Mesenchymal stem cell (in vitro differentiated cells and primary cell): ENCODE data around the gene PDE1A.

Source experiments
- DNase-seq: peaks from one replicate; pipeline ENCODE4 v3.0.0-alpha.2; 2013
- H2AFZ ChIP-seq: one replicate; pipeline ENCODE4 v1.6.1; 2013; ENCODE audit warnings: low read depth, mild to moderate bottlenecking, control low read depth, inconsistent platforms, low read length, moderate library complexity
- H2AK5ac ChIP-seq: 2 replicates; pipeline ENCODE4 v1.6.1; 2013; ENCODE audit warnings: low read length, moderate library complexity, mild to moderate bottlenecking, inconsistent platforms; ENCODE audit not compliant: severe bottlenecking
- H2BK120ac ChIP-seq: one replicate; pipeline ENCODE4 v1.6.1; 2013; ENCODE audit warnings: low read depth, mild to moderate bottlenecking, inconsistent platforms, low read length, moderate library complexity
- H2BK12ac ChIP-seq, 2 experiments: one replicate each; pipeline ENCODE4 v1.6.1; 2013; ENCODE audit warnings: inconsistent platforms in 2 of 2, low read length in 2 of 2, mild to moderate bottlenecking in 2 of 2, moderate library complexity in 2 of 2, control low read depth in 1 of 2
- H2BK15ac ChIP-seq: one replicate; pipeline ENCODE4 v1.6.1; 2013; ENCODE audit warnings: mild to moderate bottlenecking, low read depth, inconsistent platforms; ENCODE audit not compliant: poor library complexity, severe bottlenecking
- H2BK5ac ChIP-seq: 2 replicates; pipeline ENCODE4 v1.6.1; 2013; ENCODE audit warnings: low read depth, mild to moderate bottlenecking, low read length, control low read depth, inconsistent platforms; ENCODE audit not compliant: poor library complexity, severe bottlenecking
- H3K14ac ChIP-seq, 2 experiments: one replicate each; pipeline ENCODE4 v1.6.1; 2013; ENCODE audit warnings: inconsistent platforms in 2 of 2, low read length in 2 of 2, control low read depth in 1 of 2, mild to moderate bottlenecking in 1 of 2, moderate library complexity in 1 of 2
- H3K18ac ChIP-seq, 2 experiments: one replicate each; pipeline ENCODE4 v1.6.1; 2013; ENCODE audit warnings: inconsistent platforms in 2 of 2, low read length in 2 of 2, control low read depth in 1 of 2, low read depth in 1 of 2, mild to moderate bottlenecking in 1 of 2
- H3K23ac ChIP-seq, 2 experiments: one replicate each; pipeline ENCODE4 v1.6.1; 2013; ENCODE audit warnings: inconsistent platforms in 2 of 2, low read length in 2 of 2, mild to moderate bottlenecking in 2 of 2, moderate library complexity in 2 of 2, control low read depth in 1 of 2
- H3K27ac ChIP-seq: 2 replicates; pipeline ENCODE4 v1.5.1; 2013; ENCODE audit warnings: mild to moderate bottlenecking, moderate library complexity, low read length, control low read depth, inconsistent platforms; ENCODE audit not compliant: poor library complexity, severe bottlenecking
- H3K27me3 ChIP-seq, 2 experiments: 2 replicates each; pipeline versions ENCODE4 v1.6.1 to v1.7.0; 2013; ENCODE audit warnings: low read length in 2 of 2, mild to moderate bottlenecking in 2 of 2, moderate library complexity in 2 of 2, control low read depth in 1 of 2, inconsistent platforms in 1 of 2; ENCODE audit not compliant: control insufficient read depth in 1 of 2, insufficient read depth in 1 of 2
- H3K36me3 ChIP-seq, 2 experiments: 2 replicates each; pipeline versions ENCODE4 v1.6.1 to v1.7.0; 2013; ENCODE audit warnings: low read length in 2 of 2, control low read depth in 1 of 2, inconsistent platforms in 1 of 2, low read depth in 1 of 2, mild to moderate bottlenecking in 1 of 2; ENCODE audit not compliant: insufficient read depth in 2 of 2, control insufficient read depth in 1 of 2
- H3K4ac ChIP-seq, 2 experiments: one replicate each; pipeline ENCODE4 v1.6.1; 2013; ENCODE audit warnings: inconsistent platforms in 2 of 2, low read length in 2 of 2, mild to moderate bottlenecking in 2 of 2, moderate library complexity in 2 of 2, control low read depth in 1 of 2, low read depth in 1 of 2
- H3K4me1 ChIP-seq: 2 replicates; pipeline ENCODE4 v1.6.1; 2013; ENCODE audit warnings: low read depth, low read length, control low read depth; ENCODE audit not compliant: control insufficient read depth, insufficient read depth
- H3K4me2 ChIP-seq: 2 replicates; pipeline ENCODE4 v1.6.1; 2013; ENCODE audit warnings: low read length, mild to moderate bottlenecking, inconsistent platforms; ENCODE audit not compliant: poor library complexity, severe bottlenecking
- H3K4me3 ChIP-seq, 2 experiments: 2 replicates each; pipeline versions ENCODE4 v1.5.1 to v1.7.0; 2013; ENCODE audit warnings: low read length in 2 of 2, mild to moderate bottlenecking in 2 of 2, control low read depth in 1 of 2, low read depth in 1 of 2; ENCODE audit not compliant: insufficient read depth in 1 of 2
- H3K79me1 ChIP-seq: replicated peaks from 2 replicates; pipeline ENCODE4 v1.6.1; 2013; ENCODE audit warnings: mild to moderate bottlenecking, control low read depth, low read length, inconsistent platforms; ENCODE audit not compliant: poor library complexity, severe bottlenecking
- H3K9ac ChIP-seq: 2 replicates; pipeline ENCODE4 v1.7.0; 2013; ENCODE audit warnings: mild to moderate bottlenecking, low read length, moderate library complexity
- H3K9me3 ChIP-seq: 2 replicates; pipeline ENCODE4 v1.7.0; 2013; ENCODE audit warnings: mild to moderate bottlenecking, low read length; ENCODE audit not compliant: control insufficient read depth
- H4K8ac ChIP-seq: one replicate; pipeline ENCODE4 v1.6.1; 2013; ENCODE audit warnings: inconsistent platforms, mild to moderate bottlenecking, low read length, moderate library complexity
- H4K91ac ChIP-seq: one replicate; pipeline ENCODE4 v1.6.1; 2013; ENCODE audit warnings: mild to moderate bottlenecking, low read length, inconsistent platforms
- WGBS: methylation state at CpG from one replicate; pipeline ENCODE4 v1.1.7; 2013; ENCODE audit warnings: mixed read lengths; 5-methylcytosine and 5-hydroxymethylcytosine counted together

PDE1A gene

DNA sequence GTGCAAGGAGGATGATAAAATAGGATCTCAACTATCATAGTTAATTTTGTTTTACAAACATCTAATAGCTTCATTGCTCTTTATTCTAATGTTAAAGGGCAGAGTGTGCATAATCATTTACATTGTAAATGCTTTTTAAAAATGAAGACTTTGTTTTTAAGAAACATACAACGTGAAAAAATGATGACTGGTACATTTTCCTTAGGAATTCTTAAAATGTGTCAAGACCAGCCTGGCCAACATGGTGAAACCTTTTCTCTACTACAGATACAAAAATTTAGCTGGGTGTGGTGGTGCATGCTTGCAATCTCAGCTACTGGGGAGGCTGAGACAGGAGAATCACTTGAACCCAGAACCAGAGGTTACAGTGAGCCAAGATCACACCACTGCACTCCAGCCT lies 179.0 kb downstream of the PDE1A start:
- Histone ChIP-seq H4K8ac (no peak overlapping the region), H3K27me3 (no peaks in the 10 kb centered on the region), H3K4me2 (no peak overlapping the region), H3K4me1 (no peaks in the 10 kb centered on the region), H4K91ac (no peak overlapping the region), H2AK5ac (no peak overlapping the region), H2BK120ac (no peak overlapping the region), H3K4me3 (no peak overlapping the region), H2BK12ac (no peak overlapping the region), H3K14ac (no peak overlapping the region), H2BK15ac (no peak overlapping the region), H3K18ac (no peak overlapping the region), H3K36me3 (no peaks in the 10 kb centered on the region), H2AFZ (no peak overlapping the region), H2BK5ac (no peak overlapping the region), H3K27ac (no peak overlapping the region), H3K4ac (no peak overlapping the region), H3K9me3 (no peaks in the 10 kb centered on the region), H3K79me1 (no peaks in the 10 kb centered on the region), H3K23ac (no peak overlapping the region), H3K9ac (no peak overlapping the region)
- DNase-seq, result no peak
- no CpG with 5 or more reads among the region's 1 CpG for WGBS

DNA sequence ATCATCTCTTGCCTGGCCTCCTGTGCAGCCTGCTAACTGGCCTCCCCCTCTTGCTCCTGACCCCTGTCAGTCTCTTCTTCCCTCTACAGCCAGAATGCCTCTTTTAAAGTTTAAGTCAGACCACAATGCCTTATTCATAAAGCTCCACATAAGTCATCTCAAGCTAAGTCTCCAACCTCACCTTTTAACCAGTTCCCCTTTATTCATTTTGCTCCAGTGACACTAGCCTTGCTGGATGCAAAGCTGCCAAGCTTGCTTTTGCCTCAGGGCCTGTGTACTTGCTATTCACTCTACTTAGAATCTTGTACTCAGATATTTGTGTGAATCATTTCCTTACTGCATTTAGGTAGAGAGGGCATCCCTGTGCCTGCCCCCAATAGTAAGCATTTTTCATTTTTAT lies 180.9 kb downstream of the PDE1A start:
- Histone ChIP-seq H4K91ac (no peak overlapping the region), H2BK12ac (no peak overlapping the region), H3K4ac (no peak overlapping the region), H3K4me2 (no peak overlapping the region), H2BK15ac (no peak overlapping the region), H2BK5ac (no peak overlapping the region), H2BK120ac (no peak overlapping the region), H3K23ac (no peak overlapping the region), H3K79me1 (no peaks in the 10 kb centered on the region), H3K4me1 (no peaks in the 10 kb centered on the region), H3K36me3 (no peaks in the 10 kb centered on the region), H3K9me3 (no peaks in the 10 kb centered on the region), H3K4me3 (no peak overlapping the region), H2AK5ac (no peak overlapping the region), H3K14ac (no peak overlapping the region), H3K18ac (no peak overlapping the region), H3K27me3 (no peaks in the 10 kb centered on the region), H4K8ac (no peak overlapping the region), H3K27ac (no peak overlapping the region), H3K9ac (no peak overlapping the region), H2AFZ (no peak overlapping the region)
- DNase-seq, result no peak

DNA sequence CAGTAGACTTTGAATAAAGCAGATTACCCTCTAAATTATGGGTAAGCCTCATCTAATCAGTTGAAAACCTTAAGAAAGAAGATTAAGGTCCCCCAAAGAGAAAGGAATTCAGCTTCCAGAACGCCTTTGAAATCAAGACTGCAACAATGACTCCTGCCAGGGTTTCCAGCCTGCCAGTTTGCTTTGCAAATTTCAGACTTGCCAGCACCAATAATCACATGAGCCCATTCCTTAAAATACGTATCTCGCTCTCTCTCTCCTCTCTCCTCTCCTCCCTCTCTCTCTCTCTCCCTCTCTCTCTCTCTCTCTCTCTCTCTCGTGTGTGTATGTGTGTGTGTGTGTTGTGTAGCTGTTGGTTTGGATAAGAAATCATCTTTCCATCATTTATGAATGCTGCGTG lies 184.2 kb downstream of the PDE1A start:
- Histone ChIP-seq H3K14ac (no peak overlapping the region), H3K4me2 (no peak overlapping the region)
- 100% methylated on average over 1 of the region's 5 CpGs for WGBS

DNA sequence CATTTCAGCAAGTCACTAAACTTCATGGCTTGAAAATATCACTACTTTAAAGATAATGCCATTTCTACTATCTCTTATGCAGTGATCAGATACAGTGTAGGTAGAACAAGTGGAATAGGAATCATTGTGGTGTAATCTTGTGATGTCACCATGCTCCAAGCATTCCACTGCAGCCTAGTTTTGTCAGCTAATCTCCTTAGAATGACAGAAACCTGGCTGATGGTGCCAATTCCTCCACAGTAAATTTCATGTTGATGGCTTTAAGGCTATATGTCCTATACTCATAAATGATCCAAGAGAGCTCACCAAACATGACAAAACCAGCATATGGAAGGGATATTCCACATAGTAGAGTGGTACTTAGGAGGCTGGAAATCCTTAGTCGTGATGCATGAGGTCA lies 184.9 kb downstream of the PDE1A start:
- no peak overlapping the region for H2AFZ ChIP-seq
- H3K4me2 ChIP-seq, result no peak overlapping the region
- H2BK12ac ChIP-seq, result no peak overlapping the region
- peaks cover 0 to 7% of the 10 kb centered on the region in 2 experiments for H3K36me3 ChIP-seq
- no peak overlapping the region for H4K8ac ChIP-seq
- no peak overlapping the region for H3K18ac ChIP-seq
- no peaks in the 10 kb centered on the region for H3K79me1 ChIP-seq
- no peak overlapping the region for H3K4ac ChIP-seq
- no peak overlapping the region for H2BK120ac ChIP-seq
- H2BK5ac ChIP-seq, result no peak overlapping the region
- DNase-seq, result no peak
- no peak overlapping the region for H3K23ac ChIP-seq
- no peak overlapping the region for H2BK15ac ChIP-seq
- no peak overlapping the region for H3K27ac ChIP-seq
- WGBS, result 95% methylated on average over 1 of the region's 1 CpG
- no peak overlapping the region for H3K14ac ChIP-seq
- no peak overlapping the region for H3K4me3 ChIP-seq
- no peak overlapping the region for H2AK5ac ChIP-seq
- no peak overlapping the region for H4K91ac ChIP-seq
- no peaks in the 10 kb centered on the region for H3K4me1 ChIP-seq
- H3K27me3 ChIP-seq, result no peaks in the 10 kb centered on the region
- no peak overlapping the region for H3K9ac ChIP-seq
- no peaks in the 10 kb centered on the region for H3K9me3 ChIP-seq

More for the DNA sequence above, 184.2 kb downstream of the PDE1A start:
- Histone ChIP-seq H4K91ac (no peak overlapping the region), H2AK5ac (no peak overlapping the region), H2BK12ac (no peak overlapping the region), H3K27ac (no peak overlapping the region), H3K79me1 (no peaks in the 10 kb centered on the region), H3K9me3 (no peaks in the 10 kb centered on the region), H3K18ac (no peak overlapping the region), H3K9ac (no peak overlapping the region), H2BK5ac (no peak overlapping the region), H2BK15ac (no peak overlapping the region), H3K4me3 (no peak overlapping the region), H4K8ac (no peak overlapping the region), H2BK120ac (no peak overlapping the region), H3K23ac (no peak overlapping the region), H3K27me3 (no peaks in the 10 kb centered on the region), H3K4ac (no peak overlapping the region), H3K36me3 (peaks cover 0 to 7% of the 10 kb centered on the region in 2 experiments), H2AFZ (no peak overlapping the region), H3K4me1 (no peaks in the 10 kb centered on the region)
- DNase-seq, result no peak
